GM10847 (cell line): Measurements from ENCODE around the gene OTOP2.

Experiments used
- POLR2A ChIP-seq: IDR thresholded peaks from 2 replicates; pipeline ENCODE4 v1.6.1; 2011; ENCODE audit not compliant: insufficient read length; ENCODE audit errors: extremely low read depth

Gene OTOP2

GRCh38 chr17:74938194-74938950, 14.3 kb downstream of the OTOP2 start:
- no peak for TF ChIP-seq POLR2A

GRCh38 chr17:74939534-74939933, 15.5 kb downstream of the OTOP2 start:
- TF ChIP-seq POLR2A: no peak

GRCh38 chr17:74941128-74941725, 17.2 kb downstream of the OTOP2 start:
- no peak for TF ChIP-seq POLR2A

- no peak for TF ChIP-seq POLR2A
Observed at GRCh38 chr17:74943808-74944522, 19.9 kb downstream of the OTOP2 start.

GRCh38 chr17:74945543-74945942, 21.5 kb downstream of the OTOP2 start:
- no peak for TF ChIP-seq POLR2A

- no peak for TF ChIP-seq POLR2A
Observed at GRCh38 chr17:74946641-74947040, 22.6 kb downstream of the OTOP2 start.

GRCh38 chr17:74947041-74947754, 23.1 kb downstream of the OTOP2 start:
- TF ChIP-seq POLR2A: no peak

GRCh38 chr17:74949455-74950115, 25.5 kb downstream of the OTOP2 start:
- no peak for TF ChIP-seq POLR2A

- TF ChIP-seq POLR2A: no peak
Observed at GRCh38 chr17:74950207-74950606, 26.1 kb downstream of the OTOP2 start.

GRCh38 chr17:74951065-74951464, 27.0 kb downstream of the OTOP2 start:
- TF ChIP-seq POLR2A: no peak

- no peak for TF ChIP-seq POLR2A
Observed at GRCh38 chr17:74951680-74952421, 27.8 kb downstream of the OTOP2 start.

GRCh38 chr17:74952431-74953133, 28.5 kb downstream of the OTOP2 start:
- no peak for TF ChIP-seq POLR2A

- TF ChIP-seq POLR2A: no peak
Observed at GRCh38 chr17:74953134-74953687, 29.1 kb downstream of the OTOP2 start.
